Hematopoietic multipotent progenitor cell treated with erythropoietin and hydrocortisone succinate and interleukin-3 and kit ligand, for 6 days (in vitro differentiated cells): ENCODE measurements around the gene TBC1D2B.
"Not testable (repeated sequence)": the region's sequence is repeated elsewhere in the genome, so short reads cannot be mapped to it uniquely, and the experiment has no call there.

Experiments
- DNase-seq: peaks from one replicate; pipeline ENCODE4 v3.0.0-alpha.2; 2015

TBC1D2B gene

GRCh38 chr15:77999486-77999885, 78.0 kb downstream of the TBC1D2B start:
- no peak for DNase-seq

GRCh38 chr15:77998592-77998991, 78.9 kb downstream of the TBC1D2B start:
- no peak for DNase-seq

- DNase-seq: not testable (repeated sequence)
Observed at GRCh38 chr15:77997761-77998554, 79.6 kb downstream of the TBC1D2B start.

GRCh38 chr15:77997221-77997620, 80.3 kb downstream of the TBC1D2B start:
- DNase-seq: not testable (repeated sequence)

- DNase-seq: not testable (repeated sequence)
Observed at GRCh38 chr15:77996713-77997171, 80.8 kb downstream of the TBC1D2B start.

- DNase-seq: not testable (repeated sequence)
Observed at GRCh38 chr15:77996226-77996625, 81.3 kb downstream of the TBC1D2B start.

GRCh38 chr15:77995537-77995918, 82.0 kb downstream of the TBC1D2B start:
- DNase-seq: not testable (repeated sequence)

- peak; percentile 17 for DNase-seq
Observed at GRCh38 chr15:77994893-77995536, 82.5 kb downstream of the TBC1D2B start.

GRCh38 chr15:77993970-77994693, 83.4 kb downstream of the TBC1D2B start:
- DNase-seq: peak; percentile 55

- DNase-seq: no peak
Observed at GRCh38 chr15:77993374-77993911, 84.1 kb downstream of the TBC1D2B start.

- no peak for DNase-seq
Observed at GRCh38 chr15:77992356-77993222, 84.9 kb downstream of the TBC1D2B start.

GRCh38 chr15:77991658-77992201, 85.8 kb downstream of the TBC1D2B start:
- DNase-seq: peak; percentile 66

- DNase-seq: no peak
Observed at GRCh38 chr15:77991029-77991406, 86.5 kb downstream of the TBC1D2B start.

GRCh38 chr15:77989296-77990143, 88.0 kb downstream of the TBC1D2B start:
- peak; percentile 88 for DNase-seq

GRCh38 chr15:77988347-77989295, 88.9 kb downstream of the TBC1D2B start:
- DNase-seq: peak; percentile 54

GRCh38 chr15:77987765-77988136, 89.8 kb downstream of the TBC1D2B start:
- DNase-seq: not testable (repeated sequence)

GRCh38 chr15:77986891-77987764, 90.4 kb downstream of the TBC1D2B start:
- DNase-seq: no peak

- no peak for DNase-seq
Observed at GRCh38 chr15:77985931-77986480, 91.5 kb downstream of the TBC1D2B start.
